ENCODE measurements around the gene EHMT1. TPM values are rescaled to one million over a fixed set of nuclear protein-coding genes. Genes with fewer than 3 reads are reported as not detected.

The EHMT1 gene
- total RNA-seq, 1 experiment from 2014 or later: 63.9 TPM

GRCh38 chr9:137763271-137763955, 144.6 kb downstream of the EHMT1 start:
- intact Hi-C loops (cut with micrococcal nuclease; ENCODE audit: unreplicated experiment): no loop called here
- DNase-seq (ENCODE audit: low read depth, low spot score) (no peak), ATAC-seq (no peak)
- Histone ChIP-seq H3K9me3 (ENCODE audit: control insufficient read depth, insufficient read depth, low read depth, low read length) (no peaks in the 10 kb centered on the region), H3K27ac (ENCODE audit: low read length) (no peak overlapping the region), H3K4me1 (ENCODE audit: control insufficient read depth, insufficient read depth, low read length) (no peaks in the 10 kb centered on the region), H3K36me3 (ENCODE audit: control insufficient read depth, insufficient read depth, low read length) (no peaks in the 10 kb centered on the region; the same call in 1 of the 2 replicates), H3K4me3 (ENCODE audit: low read depth in 2 of 2, low read length in 2 of 2) (no peak overlapping the region), H3K27me3 (ENCODE audit: control insufficient read depth, insufficient read depth, low read length) (no peaks in the 10 kb centered on the region)
- in situ Hi-C loops (cut with HindIII; ENCODE audit: low pct_unique_long_range_greater_than_20kb, low sequenced_read_pairs): no loop called here
- ChIA-PET POLR2A (no interaction called here), CTCF (no interaction called here)
- TF ChIP-seq REST (IDR thresholded peaks at IDR 0.05; ENCODE audit: insufficient read depth in 1 of 2, low read depth in 2 of 2, low read length in 1 of 2) (no peak), TCF7L2 (IDR thresholded peaks at IDR 0.05; ENCODE audit: low read depth, low read length) (no peak), CTCF (IDR thresholded peaks at IDR 0.05) (no peak), SIN3A (IDR thresholded peaks at IDR 0.05; ENCODE audit: borderline replicate concordance, insufficient read depth, low read depth, low read length) (no peak), POLR2AphosphoS5 (IDR thresholded peaks at IDR 0.05; ENCODE audit: low read depth, low read length) (no peak)
- BruUV-seq (replicated peaks): no TSS peak

GRCh38 chr9:137764171-137764671, 145.4 kb downstream of the EHMT1 start:
- Histone ChIP-seq H3K27ac (ENCODE audit: low read length) (no peak overlapping the region), H3K27me3 (ENCODE audit: control insufficient read depth, insufficient read depth, low read length) (no peaks in the 10 kb centered on the region), H3K9me3 (ENCODE audit: control insufficient read depth, insufficient read depth, low read depth, low read length) (no peaks in the 10 kb centered on the region), H3K4me3 (ENCODE audit: low read depth in 2 of 2, low read length in 2 of 2) (no peak overlapping the region), H3K4me1 (ENCODE audit: control insufficient read depth, insufficient read depth, low read length) (no peaks in the 10 kb centered on the region), H3K36me3 (ENCODE audit: control insufficient read depth, insufficient read depth, low read length) (no peaks in the 10 kb centered on the region; the same call in 1 of the 2 replicates)
- TF ChIP-seq SIN3A (IDR thresholded peaks at IDR 0.05; ENCODE audit: borderline replicate concordance, insufficient read depth, low read depth, low read length) (no peak), CTCF (IDR thresholded peaks at IDR 0.05) (no peak), POLR2AphosphoS5 (IDR thresholded peaks at IDR 0.05; ENCODE audit: low read depth, low read length) (no peak), TCF7L2 (IDR thresholded peaks at IDR 0.05; ENCODE audit: low read depth, low read length) (no peak), REST (IDR thresholded peaks at IDR 0.05; ENCODE audit: insufficient read depth in 1 of 2, low read depth in 2 of 2, low read length in 1 of 2) (no peak)
- BruUV-seq (replicated peaks): no TSS peak
- POLR2A ChIA-PET: no interaction called here
- CTCF ChIA-PET: no interaction called here
- in situ Hi-C loops (cut with HindIII; ENCODE audit: low pct_unique_long_range_greater_than_20kb, low sequenced_read_pairs): no loop called here
- no peak for ATAC-seq
- intact Hi-C loops (cut with micrococcal nuclease; ENCODE audit: unreplicated experiment): no loop called here
- no peak for DNase-seq (ENCODE audit: low read depth, low spot score)

All from Panc1 (cell line).